ENCODE data around the gene LTB4R. TPM values are rescaled to one million over a fixed set of nuclear protein-coding genes. Genes with fewer than 3 reads are reported as not detected.

The LTB4R gene
- total and polyA plus RNA-seq, 9 of the 15 experiments (the other 6 are each of a cell fraction or from before 2014, with no cell fraction given): 0.38 to 10.5 (median 2.8) TPM

GRCh38 chr14:24269910-24270536 is 41.3 kb upstream of the LTB4R start:
- ATAC-seq (no peak), DNase-seq (ENCODE audit: extremely low read depth in 1 of 4, low spot score in 3 of 4) (no peak), FAIRE-seq (no peak)
- BruUV-seq (replicated peaks): TSS peak; percentile 71
- H3K4me2 ChIP-seq (ENCODE audit: insufficient read depth, low read length): no peak overlapping the region
- WGBS (ENCODE audit: insufficient coverage, low coverage, missing lambda C conversion rate): 92% methylated on average over 11 of the region's 14 CpGs
- POLR2A ChIA-PET: interaction anchor here (0.6 to 2.1 kb wide), 7 partner anchors 8 to 139 kb away, joined by 3 to 7 read pairs (median 3); partner anchors contain the start of genes CIDEB and FITM1
- H3K27ac ChIP-seq (ENCODE audit: extremely low read depth, low read depth, low read length): no peak overlapping the region
- H4K20me1 ChIP-seq (replicated peaks; ENCODE audit: control insufficient read depth, insufficient read depth, low read length): no peaks in the 10 kb centered on the region; the same call in 1 of the 2 replicates
- no peak for TF ChIP-seq ZNF785 (CRISPR knock-in tag; IDR thresholded peaks at IDR 0.05)
- no peak for TF ChIP-seq MAFG (tag; conservative IDR thresholded peaks at IDR 0.05)
- TF ChIP-seq CSDE1 (IDR thresholded peaks at IDR 0.05): no peak
- no peak for TF ChIP-seq ESRRB (CRISPR knock-in tag; IDR thresholded peaks at IDR 0.05; ENCODE audit: borderline replicate concordance)
- no peak for TF ChIP-seq GTF3C2 (IDR thresholded peaks at IDR 0.05; ENCODE audit: borderline replicate concordance, extremely low read depth, insufficient read length)
- TF ChIP-seq POLR2H (tag; IDR thresholded peaks at IDR 0.05; ENCODE audit: low read depth): no peak
- TF ChIP-seq FOXM1 (IDR thresholded peaks at IDR 0.05; ENCODE audit: low read depth): no peak
- TF ChIP-seq FOXM1 (CRISPR knock-in tag; IDR thresholded peaks at IDR 0.05; ENCODE audit: low read depth): no peak
- no peak for TF ChIP-seq NR2F6 (CRISPR knock-in tag; IDR thresholded peaks at IDR 0.05)
- TF ChIP-seq RBBP5 (IDR thresholded peaks at IDR 0.05; ENCODE audit: borderline replicate concordance, insufficient read depth, low read length, poor library complexity, severe bottlenecking): no peak
- TF ChIP-seq POLR2AphosphoS5 (IDR thresholded peaks at IDR 0.05; ENCODE audit: control insufficient read depth, insufficient read depth, low read depth, low read length): no peak
- no peak for TF ChIP-seq EWSR1 (IDR thresholded peaks at IDR 0.05; ENCODE audit: borderline replicate concordance, low read depth, partially characterized antibody)
- no peak for TF ChIP-seq E2F3 (CRISPR knock-in tag; IDR thresholded peaks at IDR 0.05)
- TF ChIP-seq HSF4 (CRISPR knock-in tag; IDR thresholded peaks at IDR 0.05; ENCODE audit: borderline replicate concordance): no peak
- TF ChIP-seq ZKSCAN3 (CRISPR knock-in tag; IDR thresholded peaks at IDR 0.05): no peak
- TF ChIP-seq RHOXF2B (CRISPR knock-in tag; conservative IDR thresholded peaks at IDR 0.05): no peak
- no peak for TF ChIP-seq PCBP2 (IDR thresholded peaks at IDR 0.05; ENCODE audit: low read depth, low read length, poor library complexity, severe bottlenecking)
- no peak for TF ChIP-seq ZNF431 (CRISPR knock-in tag; IDR thresholded peaks at IDR 0.05)
- H3K9me3 ChIP-seq (replicated peaks; ENCODE audit: control insufficient read depth, insufficient read depth, low read depth, low read length): no peaks in the 10 kb centered on the region
- no peak overlapping the region for H2AFZ ChIP-seq (ENCODE audit: low read depth, low read length)
- intact Hi-C loops (cut with micrococcal nuclease) (loop anchor here (2.0 kb wide), 1 partner anchor 27 kb away; the partner anchor contains the start of gene TINF2), in situ Hi-C loops (cut with MboI) (no loop called here)
- H3K36me3 ChIP-seq (ENCODE audit: control insufficient read depth, insufficient read depth, low read length): no peaks in the 10 kb centered on the region
- H3K4me3 ChIP-seq: no peak overlapping the region
- H3K9ac ChIP-seq (ENCODE audit: insufficient read depth in 1 of 2, low read depth in 2 of 2, low read length in 2 of 2): no peak overlapping the region
- CTCF ChIA-PET (ENCODE audit: low intra/inter-chr PET ratio): interaction anchor here (1.0 kb wide), 1 partner anchor 27 kb away, joined by 3 read pairs; the partner anchor contains the start of gene TINF2
- H3K27me3 ChIP-seq (ENCODE audit: control insufficient read depth in 2 of 2, insufficient read depth in 2 of 2, low read length in 2 of 2): no peaks in the 10 kb centered on the region
- H3K79me2 ChIP-seq (ENCODE audit: control insufficient read depth, insufficient read depth, low read length): peaks cover 9% of the 10 kb centered on the region; the same call in 1 of the 3 replicates
- H3K9me1 ChIP-seq (ENCODE audit: control insufficient read depth, insufficient read depth, low read length): no peaks in the 10 kb centered on the region
- H3K4me1 ChIP-seq (replicated peaks in 1 of 2; ENCODE audit: control insufficient read depth in 2 of 2, insufficient read depth in 2 of 2, low read length in 2 of 2): peaks cover 23 to 24% of the 10 kb centered on the region in 2 experiments; a peak in 4 of 5 replicates

All from K562 (cell line).